HepG2 (cell line): ENCODE data around the gene LHX3. TPM values are rescaled to one million over a fixed set of nuclear protein-coding genes. Genes with fewer than 3 reads are reported as not detected.

ENCODE experiments used
- ATAC-seq: fragments of 200-7000 bp; cut with Tn5 transposase; 3 replicates; pipeline ENCODE4 v1.9.1; 2020; ENCODE audit warnings: mild to moderate bottlenecking, moderate library complexity
- BruUV-seq: library from RNA; stranded (reverse); fragments of 400-500 nt; replicated peaks from 2 replicates; lab custom pipeline; 2021; lab: Mats Ljungman, UMichigan
- CTCF ChIA-PET: fragments of 300-600 bp; formaldehyde crosslinking; extraction: SDS; loops from one replicate; lab custom pipeline; 2021; ENCODE audit warnings: low total read pairs, inconsistent platforms, low intra/inter-chr PET ratio; lab: Yijun Ruan, JAX
- POLR2A ChIA-PET: fragments of 350-600 bp; sonication (Branson Sonifier 250); formaldehyde crosslinking; loops from one replicate; lab custom pipeline; 2020; ENCODE audit warnings: antibody characterized with exemption, inconsistent platforms; lab: Yijun Ruan, JAX
- DNase-seq: peaks from one replicate; pipeline ENCODE4 v3.0.0-alpha.2; 2015; ENCODE audit warnings: low spot score
- FAIRE-seq: peaks from 3 replicates; lab custom pipeline; 2011; peaks lifted over from hg19 to GRCh38; lab: Jason Lieb, UNC
- H2AFZ ChIP-seq: one replicate; pipeline ENCODE4 v1.6.1; 2011; ENCODE audit warnings: low read length, inconsistent platforms
- H3K27ac ChIP-seq: fragments of 300-600 bp; 3 replicates; pipeline ENCODE4 v1.8.0; 2011; ENCODE audit warnings: mixed run types, mild to moderate bottlenecking, mixed read lengths, low read length, inconsistent platforms; ENCODE audit not compliant: insufficient read depth; ENCODE audit errors: extremely low read length
- H3K27me3 ChIP-seq, 2 experiments: fragments of 200-600 bp in 1 of 2; 2 replicates in 1 of 2; 3 replicates in 1 of 2; pipeline versions ENCODE4 v1.6.0 to v1.8.0; 2011; ENCODE audit warnings: low read length in 2 of 2, mild to moderate bottlenecking in 2 of 2, moderate library complexity in 2 of 2, inconsistent platforms in 1 of 2; ENCODE audit not compliant: insufficient read depth in 2 of 2, control insufficient read depth in 1 of 2
- H3K36me3 ChIP-seq, 2 experiments: fragments of 200-600 bp in 1 of 2; replicated peaks in 1 of 2; 2 replicates in 1 of 2; 3 replicates in 1 of 2; pipeline versions ENCODE4 v1.5.1 to v1.8.0; 2011; ENCODE audit warnings: low read length in 2 of 2, inconsistent platforms in 1 of 2; ENCODE audit not compliant: insufficient read depth in 2 of 2, control insufficient read depth in 1 of 2
- H3K4me1 ChIP-seq: 2 replicates; pipeline ENCODE4 v1.5.1; 2012; ENCODE audit warnings: low read length, inconsistent platforms; ENCODE audit not compliant: insufficient read depth
- H3K4me2 ChIP-seq: 2 replicates; pipeline ENCODE4 v1.6.0; 2011; ENCODE audit warnings: low read depth, low read length, inconsistent platforms
- H3K4me3 ChIP-seq, 3 experiments: fragments of 200-600 bp in 1 of 3; sonication (generic), shearing (Covaris generic) in 1 of 3; replicated peaks in 1 of 3; 2 replicates each; pipeline ENCODE4 v1.5.1; 2011 to 2016; ENCODE audit warnings: low read length in 3 of 3, inconsistent platforms in 2 of 3, low read depth in 2 of 3, mild to moderate bottlenecking in 2 of 3, control low read depth in 1 of 3, mixed read lengths in 1 of 3; ENCODE audit not compliant: insufficient read depth in 1 of 3
- H3K79me2 ChIP-seq: one replicate; pipeline ENCODE4 v1.6.1; 2011; ENCODE audit warnings: low read length, inconsistent platforms; ENCODE audit not compliant: insufficient read depth
- H3K9ac ChIP-seq: 2 replicates; pipeline ENCODE4 v1.6.0; 2011; ENCODE audit warnings: mild to moderate bottlenecking, low read depth, low read length, inconsistent platforms; ENCODE audit not compliant: insufficient read depth
- H3K9me3 ChIP-seq: 2 replicates; pipeline ENCODE4 v1.5.1; 2012; ENCODE audit warnings: mild to moderate bottlenecking, low read length
- H4K20me1 ChIP-seq: 2 replicates; pipeline ENCODE4 v1.6.0; 2011; ENCODE audit warnings: inconsistent platforms, mild to moderate bottlenecking, low read length, moderate library complexity; ENCODE audit not compliant: insufficient read depth
- BORCS8-MEF2B ChIP-seq: sonication (generic); formaldehyde crosslinking; IDR thresholded peaks from 2 replicates; pipeline ENCODE4 v1.8.0; 2022; ENCODE audit warnings: mild to moderate bottlenecking, missing genetic modification reagents
- CC2D1A ChIP-seq: sonication (generic); formaldehyde crosslinking; IDR thresholded peaks from 2 replicates; pipeline ENCODE4 v1.8.1; 2023; ENCODE audit warnings: mild to moderate bottlenecking, missing genetic modification reagents
- RBAK ChIP-seq: sonication (generic); formaldehyde crosslinking; IDR thresholded peaks from 2 replicates; pipeline ENCODE4 v1.5.1; 2020; ENCODE audit warnings: mild to moderate bottlenecking, missing genetic modification reagents
- SALL1 ChIP-seq: sonication (generic); formaldehyde crosslinking; IDR thresholded peaks from 2 replicates; pipeline ENCODE4 v1.8.0; 2022; ENCODE audit warnings: mild to moderate bottlenecking, missing genetic modification reagents
- TBX2 ChIP-seq: sonication (generic); formaldehyde crosslinking; IDR thresholded peaks from 2 replicates; pipeline ENCODE4 v1.5.0; 2020; ENCODE audit warnings: missing genetic modification reagents, mild to moderate bottlenecking, borderline replicate concordance
- ZNF350 ChIP-seq: sonication (generic); formaldehyde crosslinking; IDR thresholded peaks from 2 replicates; pipeline ENCODE4 v1.4.0; 2020; ENCODE audit warnings: mild to moderate bottlenecking, low read depth, missing genetic modification reagents, borderline replicate concordance
- ZNF496 ChIP-seq: sonication (generic); formaldehyde crosslinking; IDR thresholded peaks from 2 replicates; pipeline ENCODE4 v1.8.1; 2023; ENCODE audit warnings: mild to moderate bottlenecking, moderate library complexity, missing genetic modification reagents; ENCODE audit not compliant: insufficient replicate concordance
- ZNF747 ChIP-seq: sonication (generic); formaldehyde crosslinking; IDR thresholded peaks from 2 replicates; pipeline ENCODE4 v1.8.1; 2023; ENCODE audit warnings: missing genetic modification reagents, mild to moderate bottlenecking, borderline replicate concordance
- ZNF800 ChIP-seq: sonication (generic); formaldehyde crosslinking; IDR thresholded peaks from 2 replicates; pipeline ENCODE4 v1.4.0; 2020; ENCODE audit warnings: missing genetic modification reagents
- ZSCAN29 ChIP-seq: sonication (generic); formaldehyde crosslinking; conservative IDR thresholded peaks from 2 replicates; pipeline ENCODE4 v1.4.0; 2020; ENCODE audit warnings: mild to moderate bottlenecking, missing genetic modification reagents
- ZZZ3 ChIP-seq: sonication (generic); formaldehyde crosslinking; IDR thresholded peaks from 2 replicates; pipeline ENCODE4 v1.4.0; 2020; ENCODE audit warnings: missing genetic modification reagents, mild to moderate bottlenecking, borderline replicate concordance
- WGBS: methylation state at CpG from one replicate; pipeline ENCODE4 v1.1.6; 2017; ENCODE audit warnings: low lambda C conversion rate; 5-methylcytosine and 5-hydroxymethylcytosine counted together
- in situ Hi-C: cut with HindIII; loops from 2 replicates; pipeline ENCODE4 v1.10.0; 2017; ENCODE audit warnings: low pct_unique_long_range_greater_than_20kb; ENCODE audit not compliant: extremely low pct_ligation_motif_present
- intact Hi-C: fragments of 100-400 bp; cut with micrococcal nuclease; formaldehyde crosslinking; loops from one replicate; pipeline ENCODE4 v1.10.0; 2022; ENCODE audit not compliant: unreplicated experiment
- polyA plus RNA-seq, 8 experiments: library from polyadenylated mRNA; depleted of rRNA in 3 of 8; stranded (reverse) in 7 of 8; unstranded in 1 of 8; fragments of >200 nt; fragmentation: Illumina TruSeq in 4 of 8; extraction: Trizol in 4 of 8; gene quantifications; 2 replicates each; pipeline versions ENCODE4 v1.2.1 to v1.2.3, GENCODE V29; 2011 to 2016; ENCODE audit warnings: low read depth in 4 of 8, missing spikeins in 1 of 8, mixed read lengths in 1 of 8; ENCODE audit not compliant: insufficient read depth in 1 of 8
- total RNA-seq, 5 experiments: library from RNA; depleted of rRNA; stranded (reverse); fragments of >200 nt; fragmentation: Illumina TruSeq; extraction: Trizol; gene quantifications; 2 replicates each; pipeline ENCODE4 v1.2.3, GENCODE V29; 2016; ENCODE audit warnings: low read depth in 1 of 5
- TF ChIP-seq, protein P1 (sequence below): sonication (generic); formaldehyde crosslinking; IDR thresholded peaks from 2 replicates; pipeline ENCODE4 v1.8.0; 2022; ENCODE audit warnings: missing genetic modification reagents, low read depth, mild to moderate bottlenecking, borderline replicate concordance
- TF ChIP-seq, protein P2 (sequence below): IDR thresholded peaks from 2 replicates; pipeline ENCODE4 v1.6.1; 2012; ENCODE audit warnings: inconsistent platforms

The LHX3 gene
- total and polyA plus RNA-seq, 2 of the 13 experiments (the other 11 are each of a cell fraction or from before 2014, with no cell fraction given), result not detected

GRCh38 chr9:136251264-136252115 lies 46.6 kb upstream of the LHX3 start (continued):
- TF ChIP-seq, protein P1, sequence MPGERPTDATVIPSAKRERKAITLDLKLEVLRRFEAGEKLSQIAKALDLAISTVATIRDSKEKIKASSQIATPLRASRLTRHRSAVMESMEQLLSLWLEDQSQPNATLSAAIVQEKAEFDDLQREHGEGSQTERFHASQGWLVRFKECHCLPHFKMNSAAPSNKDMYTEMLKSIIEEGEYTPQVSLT (CRISPR knock-in tag), result no peak
- TF ChIP-seq TBX2 (CRISPR knock-in tag), result peak; percentile 75
- TF ChIP-seq BORCS8-MEF2B (CRISPR knock-in tag), result no peak
- no peak for TF ChIP-seq ZNF496 (CRISPR knock-in tag)
- TF ChIP-seq SALL1 (CRISPR knock-in tag), result peak; percentile 67; the same call in 1 of the 2 replicates
- TF ChIP-seq ZNF747, result no peak
- TF ChIP-seq, protein P2, sequence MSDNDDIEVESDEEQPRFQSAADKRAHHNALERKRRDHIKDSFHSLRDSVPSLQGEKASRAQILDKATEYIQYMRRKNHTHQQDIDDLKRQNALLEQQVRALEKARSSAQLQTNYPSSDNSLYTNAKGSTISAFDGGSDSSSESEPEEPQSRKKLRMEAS, result peak; percentile 53; the same call in 1 of the 2 replicates

DNA sequence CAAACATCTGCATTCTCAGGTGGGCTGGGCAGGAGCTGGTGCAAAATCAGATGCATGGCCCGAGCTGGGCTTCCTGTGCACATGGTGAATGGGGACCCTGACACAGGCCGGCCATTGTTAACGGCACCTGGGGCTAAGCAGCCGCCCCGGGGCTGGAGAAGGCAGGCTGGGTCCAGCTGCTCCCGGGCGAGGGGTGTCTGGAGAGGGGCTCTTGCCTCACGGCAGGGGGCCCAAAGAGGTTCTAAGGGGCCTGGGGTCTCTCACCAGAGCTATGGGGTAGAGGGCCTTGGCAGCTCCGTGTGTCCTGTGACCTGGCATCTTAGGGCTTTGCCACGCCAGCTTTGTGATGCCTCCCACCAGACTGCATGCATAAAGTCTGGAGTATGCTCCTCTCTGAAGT lies 45.7 kb upstream of the LHX3 start:
- Histone ChIP-seq H3K27ac (no peak overlapping the region), H3K9ac (no peak overlapping the region), H4K20me1 (no peaks in the 10 kb centered on the region), H3K79me2 (no peaks in the 10 kb centered on the region), H3K9me3 (no peaks in the 10 kb centered on the region), H2AFZ (no peak overlapping the region), H3K4me3 (peak overlapping the region in 1 of 3 experiments; percentile 40; a peak in 1 of 6 replicates), H3K36me3 (no peaks in the 10 kb centered on the region), H3K27me3 (peaks cover 16 to 85% of the 10 kb centered on the region in 2 experiments), H3K4me2 (peak overlapping the region; percentile 43), H3K4me1 (peaks cover 44% of the 10 kb centered on the region)
- BruUV-seq, result no TSS peak
- POLR2A ChIA-PET, result interaction anchor here (1.1 kb wide), 1 partner anchor 81 kb away, joined by 3 read pairs; no protein-coding TSS in a partner anchor
- FAIRE-seq, result no peak
- no peak for DNase-seq
- 7% methylated on average over 2 of the region's 10 CpGs for WGBS
- TF ChIP-seq RBAK (CRISPR knock-in tag), result no peak
- TF ChIP-seq ZNF350 (CRISPR knock-in tag), result no peak
- TF ChIP-seq ZSCAN29 (CRISPR knock-in tag), result no peak
- 0 out of 2 replicates have a peak, but pooled peaks have one; percentile 16 for TF ChIP-seq ZZZ3 (CRISPR knock-in tag)
- TF ChIP-seq ZNF800, result 0 out of 2 replicates have a peak, but pooled peaks have one; percentile 6
- no peak for TF ChIP-seq CC2D1A (CRISPR knock-in tag)
- CTCF ChIA-PET, result no interaction called here
- intact Hi-C loops (no loop called here), in situ Hi-C loops (loop anchor here (25.0 kb wide), 1 partner anchor 263 kb away; no protein-coding TSS in a partner anchor)
- ATAC-seq, result no peak
